Measurements from ENCODE around the gene LGALS12.
A peak's percentile ranks its signal among the peaks of the same experiment; 100 is the strongest.

LGALS12 gene

GRCh38 chr11:63563201-63564055 lies 57.5 kb downstream of the LGALS12 start, which contains the start of gene PLAAT2:
PLAAT2 (minus strand) TSS chr11:63563379; CDS start chr11:63563324, 55 bp downstream.
- DNase-seq: no peak

GRCh38 chr11:63564056-63564774 lies 58.3 kb downstream of the LGALS12 start:
- DNase-seq: peak; percentile 14 to 76 (median 33)

GRCh38 chr11:63564784-63565350 lies 59.0 kb downstream of the LGALS12 start:
- no peak for DNase-seq

All from NCI-H1417 (cell line).